Uterine smooth muscle cell (primary cell): ENCODE results near the gene EBF4. TPM values are rescaled to one million over a fixed set of nuclear protein-coding genes. Genes with fewer than 3 reads are reported as not detected.

ENCODE experiments used
- total RNA-seq: library from RNA; depleted of rRNA; stranded (reverse); fragments of >200 nt; gene quantifications from 2 replicates; pipeline ENCODE4 v1.2.3, GENCODE V29; 2014

The EBF4 gene, protein sequence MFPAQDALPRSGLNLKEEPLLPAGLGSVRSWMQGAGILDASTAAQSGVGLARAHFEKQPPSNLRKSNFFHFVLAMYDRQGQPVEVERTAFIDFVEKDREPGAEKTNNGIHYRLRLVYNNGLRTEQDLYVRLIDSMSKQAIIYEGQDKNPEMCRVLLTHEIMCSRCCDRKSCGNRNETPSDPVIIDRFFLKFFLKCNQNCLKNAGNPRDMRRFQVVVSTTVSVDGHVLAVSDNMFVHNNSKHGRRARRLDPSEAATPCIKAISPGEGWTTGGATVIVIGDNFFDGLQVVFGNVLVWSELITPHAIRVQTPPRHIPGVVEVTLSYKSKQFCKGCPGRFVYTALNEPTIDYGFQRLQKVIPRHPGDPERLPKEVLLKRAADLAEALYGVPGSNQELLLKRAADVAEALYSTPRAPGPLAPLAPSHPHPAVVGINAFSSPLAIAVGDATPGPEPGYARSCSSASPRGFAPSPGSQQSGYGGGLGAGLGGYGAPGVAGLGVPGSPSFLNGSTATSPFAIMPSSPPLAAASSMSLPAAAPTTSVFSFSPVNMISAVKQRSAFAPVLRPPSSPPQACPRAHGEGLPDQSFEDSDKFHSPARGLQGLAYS
- 1.2 and 4.1 TPM in 2 replicates for total RNA-seq

DNA sequence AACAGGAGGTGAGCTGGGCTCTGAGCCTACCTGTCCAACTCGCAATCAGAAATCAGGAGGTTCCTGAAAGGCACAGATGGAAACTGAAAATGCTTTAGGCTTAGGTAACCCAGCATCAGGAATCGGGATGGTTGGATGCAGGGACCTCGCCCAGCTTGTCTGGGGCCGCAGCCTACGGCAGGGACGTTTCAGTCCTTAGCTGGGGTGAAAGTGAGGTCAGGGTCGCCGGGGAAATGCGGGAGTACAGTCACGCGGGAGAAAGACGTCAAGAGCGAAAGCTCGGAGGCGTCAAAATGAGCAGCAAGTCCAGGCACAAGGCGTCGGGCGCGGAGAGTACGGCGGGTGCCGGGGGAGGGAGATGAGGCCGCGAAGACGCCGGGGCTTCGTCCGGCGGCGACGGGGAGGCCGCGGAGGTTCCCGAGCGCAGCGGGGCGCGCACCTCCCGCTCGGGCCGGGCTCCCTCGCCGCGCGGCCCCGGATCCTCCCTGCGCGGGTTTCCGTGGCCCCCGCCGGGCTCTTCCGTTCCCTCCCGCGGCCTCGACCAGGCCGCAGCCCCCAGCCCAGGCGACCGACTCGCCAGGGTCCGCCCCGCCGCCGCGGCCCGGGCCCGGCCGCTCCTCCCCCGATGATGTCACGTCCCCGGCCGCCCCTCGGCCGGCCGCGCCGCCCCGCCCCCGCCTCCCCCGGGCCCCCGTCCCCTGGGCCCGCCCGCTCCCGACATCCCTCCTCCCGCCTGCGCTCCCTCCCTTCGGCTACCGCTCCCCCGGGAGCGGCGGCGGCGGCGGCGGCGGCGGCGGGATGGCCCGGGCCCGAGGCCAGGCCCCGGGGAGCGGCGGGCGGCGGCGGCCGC, at the start of gene EBF4:
TSS of gene EBF4 (plus strand) at position 745 of the 850 bp plus-strand sequence. CDS start 866 bp downstream, outside the sequence.

GRCh38 chr20:2651772-2652723, 40.5 kb upstream of the EBF4 start, which contains the start of gene NOP56:
NOP56 (plus strand) TSS chr20:2652632; CDS start chr20:2652661, 29 bp downstream.

DNA sequence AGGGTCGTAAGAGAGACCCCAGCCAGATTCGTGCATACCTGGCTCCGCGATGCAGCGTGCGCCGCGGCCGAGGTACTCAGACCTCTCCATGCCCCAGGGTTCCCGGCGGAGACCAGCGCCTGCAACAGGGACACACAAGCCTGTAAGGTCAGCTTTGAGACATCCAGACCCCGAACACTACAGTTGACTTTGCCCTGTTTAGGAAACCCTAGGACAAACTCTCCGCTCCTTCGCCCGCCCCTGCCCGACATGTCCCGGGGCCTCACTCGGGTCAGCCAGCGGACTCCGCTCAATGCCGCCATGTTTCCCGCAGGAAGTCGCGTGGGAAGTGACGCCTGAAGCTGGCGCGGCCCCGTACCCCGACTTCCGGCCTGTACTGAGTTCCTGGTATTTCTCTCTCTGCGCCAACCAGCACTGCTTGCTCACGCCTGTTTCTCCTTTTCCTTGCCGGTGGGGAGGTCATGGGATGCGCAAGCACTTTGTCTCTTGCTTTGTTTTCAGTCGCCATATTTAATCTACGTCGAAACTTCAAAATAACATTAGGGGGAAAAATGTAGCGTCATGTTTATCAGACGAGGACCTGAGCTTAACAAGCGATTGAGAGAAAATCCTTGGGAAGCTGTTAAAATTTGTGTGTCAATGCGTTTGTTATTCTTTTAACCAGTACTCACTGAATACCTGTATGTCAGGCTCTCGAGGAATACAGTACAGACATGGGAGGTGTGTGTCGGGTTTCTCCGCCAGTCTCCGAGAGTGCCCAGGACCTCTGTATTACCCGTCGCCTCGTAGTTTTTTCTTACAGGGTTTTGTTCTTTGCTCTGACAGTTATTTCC, 28.5 kb upstream of the EBF4 start, which contains the start of gene IDH3B:
TSS of gene IDH3B (minus strand) at position 330 of the 833 bp plus-strand sequence. CDS start at position 302, 28 bp downstream.

GRCh38 chr20:2800521-2801285, 108.1 kb downstream of the EBF4 start, which contains the start of gene CPXM1:
CPXM1 (minus strand) TSS chr20:2800627; CDS start chr20:2800572, 55 bp downstream.

Other genes with a start within 250 kb of the EBF4 start
- 150 and 345 TPM in 2 replicates for gene SNRPB, start 222.0 kb upstream of the EBF4 start, total RNA-seq
- gene ZNF343, start 183.9 kb upstream of the EBF4 start, total RNA-seq = 12.7 and 14.7 TPM in 2 replicates
- not detected in 2 replicates for gene TMC2, start 156.2 kb upstream of the EBF4 start, total RNA-seq
- 146 and 205 TPM in 2 replicates for gene NOP56, start 40.1 kb upstream of the EBF4 start, total RNA-seq
- gene IDH3B, start 28.6 kb upstream of the EBF4 start, total RNA-seq = 87.4 and 137 TPM in 2 replicates
- gene CPXM1, start 107.8 kb downstream of the EBF4 start, total RNA-seq = 3.5 and 4.8 TPM in 2 replicates
- not detected in 2 replicates for gene C20orf141, start 122.2 kb downstream of the EBF4 start, total RNA-seq
- not detected in 2 replicates for gene TMEM239, start 123.6 kb downstream of the EBF4 start, total RNA-seq
- gene PCED1A, start 147.9 kb downstream of the EBF4 start, total RNA-seq = 22.2 and 34.0 TPM in 2 replicates
- 59.4 and 68.6 TPM in 2 replicates for gene VPS16, start 148.0 kb downstream of the EBF4 start, total RNA-seq
- gene PTPRA, start 180.7 kb downstream of the EBF4 start, total RNA-seq = 25.3 and 25.6 TPM in 2 replicates